Hepatocyte (in vitro differentiated cells): ENCODE data around the gene RASL10B. TPM values are rescaled to one million over a fixed set of nuclear protein-coding genes. Genes with fewer than 3 reads are reported as not detected.
A peak's percentile ranks its signal among the peaks of the same experiment; 100 is the strongest.

Experiments
- DNase-seq: peaks from one replicate; pipeline ENCODE4 v3.0.0-alpha.2; 2016; ENCODE audit warnings: low spot score
- H2AFZ ChIP-seq: fragments of 200-600 bp; sonication (generic); 2 replicates; pipeline ENCODE4 v1.6.0; 2016; ENCODE audit warnings: antibody characterized with exemption, mild to moderate bottlenecking
- H3K27ac ChIP-seq: fragments of 200-600 bp; sonication (generic); 2 replicates; pipeline ENCODE4 v1.5.1; 2016; ENCODE audit warnings: mild to moderate bottlenecking
- H3K27me3 ChIP-seq: fragments of 200-600 bp; sonication (generic); 2 replicates; pipeline ENCODE4 v1.6.1; 2016
- H3K36me3 ChIP-seq: fragments of 200-600 bp; sonication (generic); replicated peaks from 2 replicates; pipeline ENCODE4 v1.5.1; 2016; ENCODE audit warnings: low read depth; ENCODE audit not compliant: insufficient read depth
- H3K4me1 ChIP-seq: fragments of 200-600 bp; sonication (generic); 2 replicates; pipeline ENCODE4 v1.5.1; 2016; ENCODE audit warnings: mild to moderate bottlenecking, moderate library complexity; ENCODE audit not compliant: insufficient read depth
- H3K4me2 ChIP-seq: fragments of 200-600 bp; sonication (generic); 2 replicates; pipeline ENCODE4 v1.6.0; 2016
- H3K4me3 ChIP-seq: fragments of 200-600 bp; sonication (generic); 2 replicates; pipeline ENCODE4 v1.5.1; 2016; ENCODE audit warnings: mild to moderate bottlenecking
- H3K79me2 ChIP-seq: fragments of 200-600 bp; sonication (generic); 2 replicates; pipeline ENCODE4 v1.6.0; 2017; ENCODE audit warnings: mild to moderate bottlenecking
- H3K9me2 ChIP-seq: fragments of 200-600 bp; sonication (generic); replicated peaks from 2 replicates; pipeline ENCODE4 v1.6.0; 2017; ENCODE audit warnings: mild to moderate bottlenecking; ENCODE audit not compliant: insufficient read depth
- H3K9me3 ChIP-seq: fragments of 200-600 bp; sonication (generic); 2 replicates; pipeline ENCODE4 v1.5.1; 2016; ENCODE audit warnings: low read depth, mild to moderate bottlenecking
- H4K20me1 ChIP-seq: fragments of 200-600 bp; sonication (generic); 2 replicates; pipeline ENCODE4 v1.6.0; 2016; ENCODE audit warnings: mild to moderate bottlenecking; ENCODE audit not compliant: insufficient read depth, poor library complexity, severe bottlenecking
- EZH2 ChIP-seq: fragments of 200-600 bp; sonication (generic); IDR thresholded peaks from 2 replicates; pipeline ENCODE4 v1.6.1; 2016; ENCODE audit warnings: antibody characterized with exemption, mild to moderate bottlenecking, borderline replicate concordance
- EZH2phosphoT487 ChIP-seq: fragments of 200-600 bp; sonication (generic); IDR thresholded peaks from one replicate; pipeline ENCODE4 v1.6.1; 2018; ENCODE audit warnings: antibody characterized with exemption, mild to moderate bottlenecking, low read depth, moderate library complexity; ENCODE audit not compliant: unreplicated experiment, severe bottlenecking
- WGBS: methylation state at CpG from one replicate; pipeline ENCODE4 v1.1.6; 2016; ENCODE audit warnings: low lambda C conversion rate; ENCODE audit errors: missing lambda C conversion rate; 5-methylcytosine and 5-hydroxymethylcytosine counted together
- polyA plus RNA-seq: library from polyadenylated mRNA; unstranded; fragments of >200 nt; fragmentation: Nextera tagmentation; extraction: Ambion mirVana; gene quantifications from 2 replicates; pipeline ENCODE4 v1.2.1, GENCODE V29; 2016
- total RNA-seq: library from RNA; depleted of rRNA; stranded (reverse); fragments of >200 nt; gene quantifications from 2 replicates; pipeline ENCODE4 v1.2.3, GENCODE V29; 2014
- TF ChIP-seq, protein P1 (sequence below): fragments of 200-600 bp; sonication (generic); IDR thresholded peaks from 2 replicates; pipeline ENCODE4 v1.5.1; 2016; ENCODE audit warnings: antibody characterized with exemption, mild to moderate bottlenecking; ENCODE audit not compliant: poor library complexity

The RASL10B gene
- total and polyA plus RNA-seq, 2 experiments from 2014 or later = 7.1 to 7.6 TPM

DNA sequence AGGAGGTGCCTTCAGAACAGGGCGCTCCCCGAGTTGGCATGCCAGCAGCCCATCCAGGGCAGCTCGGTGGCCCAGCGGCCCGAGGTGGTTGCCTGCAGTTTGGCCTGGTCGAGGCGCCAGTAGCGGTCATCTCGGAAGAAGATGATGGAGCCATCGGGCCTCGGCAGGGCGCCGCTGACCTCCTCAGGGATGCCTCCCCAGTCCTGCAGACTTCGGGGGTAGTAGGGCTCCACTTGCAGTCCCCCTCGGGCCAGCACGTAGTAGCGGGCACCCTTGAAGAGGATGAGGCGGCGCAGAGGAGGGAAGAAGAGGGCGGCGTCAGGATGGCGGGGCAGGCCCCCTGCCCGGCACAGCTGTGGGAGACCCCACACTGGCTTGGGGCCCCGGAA lies 35.0 kb downstream of the RASL10B start:
- 97% methylated on average over 21 of the region's 24 CpGs for WGBS
- Histone ChIP-seq H3K4me2 (no peak overlapping the region), H3K27ac (no peak overlapping the region), H3K9me3 (no peaks in the 10 kb centered on the region), H3K4me3 (no peak overlapping the region), H3K4me1 (peaks cover 13% of the 10 kb centered on the region), H3K79me2 (no peaks in the 10 kb centered on the region), H4K20me1 (no peaks in the 10 kb centered on the region), H3K27me3 (no peaks in the 10 kb centered on the region), H3K9me2 (no peaks in the 10 kb centered on the region), H3K36me3 (no peaks in the 10 kb centered on the region), H2AFZ (no peak overlapping the region)
- no peak for DNase-seq
- no peak for TF ChIP-seq EZH2
- TF ChIP-seq, protein P1, sequence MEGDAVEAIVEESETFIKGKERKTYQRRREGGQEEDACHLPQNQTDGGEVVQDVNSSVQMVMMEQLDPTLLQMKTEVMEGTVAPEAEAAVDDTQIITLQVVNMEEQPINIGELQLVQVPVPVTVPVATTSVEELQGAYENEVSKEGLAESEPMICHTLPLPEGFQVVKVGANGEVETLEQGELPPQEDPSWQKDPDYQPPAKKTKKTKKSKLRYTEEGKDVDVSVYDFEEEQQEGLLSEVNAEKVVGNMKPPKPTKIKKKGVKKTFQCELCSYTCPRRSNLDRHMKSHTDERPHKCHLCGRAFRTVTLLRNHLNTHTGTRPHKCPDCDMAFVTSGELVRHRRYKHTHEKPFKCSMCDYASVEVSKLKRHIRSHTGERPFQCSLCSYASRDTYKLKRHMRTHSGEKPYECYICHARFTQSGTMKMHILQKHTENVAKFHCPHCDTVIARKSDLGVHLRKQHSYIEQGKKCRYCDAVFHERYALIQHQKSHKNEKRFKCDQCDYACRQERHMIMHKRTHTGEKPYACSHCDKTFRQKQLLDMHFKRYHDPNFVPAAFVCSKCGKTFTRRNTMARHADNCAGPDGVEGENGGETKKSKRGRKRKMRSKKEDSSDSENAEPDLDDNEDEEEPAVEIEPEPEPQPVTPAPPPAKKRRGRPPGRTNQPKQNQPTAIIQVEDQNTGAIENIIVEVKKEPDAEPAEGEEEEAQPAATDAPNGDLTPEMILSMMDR = no peak
- TF ChIP-seq EZH2phosphoT487 = no peak

- TF ChIP-seq EZH2 = no peak
- TF ChIP-seq, protein P1 = peak; percentile 55
Observed at GRCh38 chr17:35766903-35767510, 35.6 kb downstream of the RASL10B start.

DNA sequence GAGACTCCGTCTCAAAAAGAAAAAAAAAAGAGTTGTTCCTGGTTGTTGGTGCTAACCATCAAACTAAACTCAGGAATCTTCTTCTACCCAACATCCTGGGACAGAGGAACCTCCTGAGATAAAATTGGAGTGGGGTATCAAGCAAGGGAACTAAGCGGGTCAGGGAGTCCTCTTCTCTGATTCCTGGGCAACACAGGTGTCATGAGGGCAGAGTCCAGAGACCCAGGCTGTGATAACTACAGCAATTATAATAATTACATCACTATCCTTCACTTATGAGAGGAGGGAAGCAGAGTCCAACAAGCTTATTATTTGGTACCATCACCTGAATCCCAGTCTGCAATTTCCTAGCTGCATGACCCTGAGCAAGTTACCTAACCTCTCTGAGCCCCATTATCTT lies 37.4 kb downstream of the RASL10B start:
- Histone ChIP-seq H3K27me3 (no peaks in the 10 kb centered on the region), H3K4me1 (peaks cover 17% of the 10 kb centered on the region), H3K27ac (no peak overlapping the region), H4K20me1 (no peaks in the 10 kb centered on the region), H3K79me2 (no peaks in the 10 kb centered on the region), H3K4me3 (no peak overlapping the region), H3K9me3 (no peaks in the 10 kb centered on the region), H2AFZ (no peak overlapping the region), H3K4me2 (no peak overlapping the region), H3K36me3 (no peaks in the 10 kb centered on the region), H3K9me2 (no peaks in the 10 kb centered on the region)
- WGBS = 95% methylated on average over 2 of the region's 2 CpGs
- no peak for TF ChIP-seq EZH2phosphoT487
- DNase-seq = no peak

More at GRCh38 chr17:35766903-35767510, 35.6 kb downstream of the RASL10B start:
- no peaks in the 10 kb centered on the region for H3K36me3 ChIP-seq
- peaks cover 13% of the 10 kb centered on the region for H3K4me1 ChIP-seq
- H3K9me2 ChIP-seq = no peaks in the 10 kb centered on the region
- no peak overlapping the region for H3K4me2 ChIP-seq
- DNase-seq = peak; percentile 59
- H3K79me2 ChIP-seq = no peaks in the 10 kb centered on the region
- WGBS = 62% methylated on average over 7 of the region's 7 CpGs
- H4K20me1 ChIP-seq = no peaks in the 10 kb centered on the region
- H3K4me3 ChIP-seq = no peak overlapping the region
- H3K9me3 ChIP-seq = no peaks in the 10 kb centered on the region
- no peak overlapping the region for H3K27ac ChIP-seq
- H3K27me3 ChIP-seq = no peaks in the 10 kb centered on the region
- no peak overlapping the region for H2AFZ ChIP-seq

DNA sequence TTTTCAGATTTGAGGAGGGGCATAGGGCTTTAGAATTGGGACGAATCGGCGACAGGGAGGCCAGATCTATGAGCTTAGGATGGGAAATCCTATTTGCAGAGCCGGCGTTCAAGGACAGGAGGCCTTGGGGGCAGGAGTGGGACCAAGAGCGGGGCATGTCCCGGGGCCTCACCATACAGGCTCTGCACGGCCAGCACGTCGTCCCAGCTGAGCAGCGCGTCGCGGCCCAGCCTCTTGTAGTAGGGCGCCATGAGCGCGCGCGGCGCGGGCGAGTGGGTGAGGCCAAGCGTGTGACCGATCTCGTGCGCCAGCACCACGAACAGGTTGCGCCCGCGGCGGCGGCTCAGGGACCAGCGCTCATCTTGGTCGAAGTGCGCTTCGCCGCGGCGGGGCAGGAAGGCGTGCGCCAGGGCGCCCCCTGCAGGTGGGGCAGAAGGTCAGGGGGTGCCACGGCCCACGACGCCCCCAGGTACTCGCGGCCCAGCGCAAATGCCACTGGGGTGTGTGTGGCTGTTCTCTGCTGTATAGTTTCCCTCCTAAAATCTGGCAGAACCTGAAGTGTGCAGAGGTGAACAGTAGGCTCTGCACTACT lies 38.6 kb downstream of the RASL10B start:
- WGBS = 95% methylated on average over 43 of the region's 48 CpGs
- H3K9me3 ChIP-seq = no peaks in the 10 kb centered on the region
- no peak for DNase-seq
- H2AFZ ChIP-seq = no peak overlapping the region
- H4K20me1 ChIP-seq = no peaks in the 10 kb centered on the region
- no peak for TF ChIP-seq EZH2
- TF ChIP-seq, protein P1 = peak; percentile 8
- peaks cover 20% of the 10 kb centered on the region for H3K4me1 ChIP-seq
- no peak overlapping the region for H3K4me3 ChIP-seq
- H3K4me2 ChIP-seq = no peak overlapping the region
- H3K79me2 ChIP-seq = no peaks in the 10 kb centered on the region
- no peaks in the 10 kb centered on the region for H3K9me2 ChIP-seq
- no peak overlapping the region for H3K27ac ChIP-seq
- H3K27me3 ChIP-seq = no peaks in the 10 kb centered on the region
- H3K36me3 ChIP-seq = no peaks in the 10 kb centered on the region
